Heart right ventricle (tissue), 16 donors: ENCODE data around the gene RAMP1. TPM values are rescaled to one million over a fixed set of nuclear protein-coding genes. Genes with fewer than 3 reads are reported as not detected.

Experiments
- ATAC-seq, 8 donors: fragments of 200-7000 bp; cut with Tn5 transposase; one replicate each; pipeline ENCODE4 v1.9.1; 2020; ENCODE audit warnings: mild to moderate bottlenecking in 8 of 8, moderate library complexity in 8 of 8, moderate number of reproducible peaks in 1 of 8
- DNase-seq, 2 donors: peaks; one replicate each; pipeline ENCODE4 v3.0.0-alpha.2; 2020
- H3K27ac ChIP-seq, 10 donors: fragments of 200-600 bp; sonication (generic) in 2 of 10; one replicate each; pipeline versions ENCODE4 v1.5.0 to v1.8.0; 2020 to 2022; ENCODE audit warnings: mild to moderate bottlenecking in 3 of 10
- H3K27me3 ChIP-seq, 7 donors: fragments of 200-600 bp; one replicate each; pipeline ENCODE4 v1.8.0; 2021 to 2022; ENCODE audit warnings: mild to moderate bottlenecking in 2 of 7
- H3K36me3 ChIP-seq, 9 donors: fragments of 200-600 bp; sonication (generic) in 1 of 9; one replicate each; pipeline versions ENCODE4 v1.5.0 to v1.8.0; 2020 to 2022; ENCODE audit warnings: mild to moderate bottlenecking in 2 of 9
- H3K4me1 ChIP-seq, 9 donors: fragments of 200-600 bp; sonication (generic) in 1 of 9; one replicate each; pipeline versions ENCODE4 v1.5.0 to v1.8.0; 2020 to 2022; ENCODE audit warnings: mild to moderate bottlenecking in 4 of 9
- H3K4me3 ChIP-seq, 10 donors: fragments of 200-600 bp; sonication (generic) in 2 of 10; one replicate each; pipeline versions ENCODE4 v1.5.0 to v1.8.0; 2020 to 2022; ENCODE audit warnings: mild to moderate bottlenecking in 7 of 10, moderate library complexity in 2 of 10
- H3K9me3 ChIP-seq, 11 donors: fragments of 200-600 bp in 10 of 11; sonication (generic) in 2 of 11; one replicate each; pipeline versions ENCODE4 v1.5.0 to v1.8.0; 2013 to 2022; ENCODE audit warnings: mild to moderate bottlenecking in 2 of 11, control low read depth in 1 of 11, moderate library complexity in 1 of 11
- CTCF ChIP-seq, 9 donors: fragments of 200-600 bp; sonication (generic) in 2 of 9; IDR thresholded peaks; one replicate each; pipeline versions ENCODE4 v1.5.0 to v1.8.0; 2021 to 2022; ENCODE audit warnings: antibody characterized with exemption in 9 of 9, mild to moderate bottlenecking in 5 of 9, moderate library complexity in 1 of 9
- WGBS, 2 donors: extraction: QIAGEN DNeasy Blood & Tissue Kit; methylation state at CpG; one replicate each; pipeline ENCODE4 v1.1.7; 2013; ENCODE audit warnings: inconsistent platforms in 1 of 2; 5-methylcytosine and 5-hydroxymethylcytosine counted together
- intact Hi-C, 10 donors: fragments of 100-400 bp; cut with DNase I; formaldehyde crosslinking; loops; one replicate each; pipeline versions ENCODE4 v1.11.1 to v1.14.2; 2022
- polyA plus RNA-seq, 2 donors: library from polyadenylated mRNA; stranded (reverse); fragments of 200-250 nt; gene quantifications; one replicate each; pipeline ENCODE4 v1.2.3, GENCODE V29; 2013
- total RNA-seq, 10 donors: library from RNA; stranded (reverse); fragmentation: NEBNext Ultra II Directional in 3 of 10; extraction: Animal tissue kit (Norgen Biotek cat#: 25700) in 3 of 10; gene quantifications; one replicate each; pipeline versions ENCODE4 v1.2.1 to v1.2.4, GENCODE V29; 2021 to 2023
- donor health status: Arrhythmogenic right ventricular cardiomyopathy.
- donor health status: ischemic (EF 13 %, LVEDD 7.1; RV severe dilation, severe dysfunction).
- donor health status: healthy with polysubstance abuse.
- donor health status: DM: no; HTN: yes; CAD: no.
- donor health status: DM: no; HTN: no; CAD: no.
- donor health status: ischemic (EF 25% LVEDD 6.9; RV normal size, moderate dysfunction).
- donor health status: ischemic (EF 25% LVEDD 5.7; RV mildly dilated, moderate dysfunction).
- donor health status: healthy.
- donor health status: DM: yes; HTN: yes; CAD: no.
- donor health status: Ischemic cardiomyopathy.
- donor health status: ischemic (EF 35%, LVEDD 5.7; RV mildly dilated, moderate dysfunction).
- donor health status: nonischemic (EF 11% LVEDD 7.7; RV severe dilation, severe dysfunction).
- donor health status: DM: yes; HTN: yes; CAD: no.
- donor health status: PGD.
- donor health status: ischemic (EF 29% LVEDD 5.4; RV normal size, mild dysfunction).
- donor health status: nonischemic (EF 23%, LVEDD 6.1; RV moderate dilation, normal function).

Gene RAMP1
- total and polyA plus RNA-seq, 12 donors, result 52.7 to 1,549 (median 178) TPM

- TF ChIP-seq CTCF (IDR thresholded peaks at IDR 0.05), result no peak
- Histone ChIP-seq H3K4me3 (no peak overlapping the region), H3K27ac (no peak overlapping the region), H3K4me1 (peaks cover 0 to 18% (median 8%) of the 10 kb centered on the region in 9 donors), H3K9me3 (no peaks in the 10 kb centered on the region), H3K27me3 (no peaks in the 10 kb centered on the region), H3K36me3 (no peaks in the 10 kb centered on the region)
- intact Hi-C loops, result loop anchor here in 1 of 10 donors (5.0 kb wide), 1 partner anchor 45 kb away; the partner anchor contains the start of gene UBE2F
- peak in 1 of 8 donors; percentile 10 for ATAC-seq
- DNase-seq, result no peak
- WGBS, 2 donors, result 93 to 95% methylated on average over 10 of the region's 10 CpGs
Measured at GRCh38 chr2:237921967-237922492, 62.6 kb downstream of the RAMP1 start.

GRCh38 chr2:237922641-237923361, 63.4 kb downstream of the RAMP1 start:
- H3K4me1 ChIP-seq, result peaks cover 0 to 18% (median 8%) of the 10 kb centered on the region in 9 donors
- ATAC-seq (peak in 6 of 8 donors; percentile 16 to 48 (median 25)), DNase-seq (no peak)
- intact Hi-C loops, result loop anchor here in 2 of 10 donors (1.0 to 5.0 kb wide), 2 partner anchors 44 to 340 kb away; partner anchors contain the start of gene UBE2F (in 1 of the 2)
- H3K27me3 ChIP-seq, result no peaks in the 10 kb centered on the region
- WGBS, 2 donors, result 59 to 69% methylated on average over 13 of the region's 13 CpGs
- H3K4me3 ChIP-seq, result peak overlapping the region in 4 of 10 donors; percentile 38 to 47 (median 44)
- H3K27ac ChIP-seq, result peak overlapping the region in 7 of 10 donors; percentile 18 to 58 (median 39)
- no peaks in the 10 kb centered on the region for H3K9me3 ChIP-seq
- no peak for TF ChIP-seq CTCF (IDR thresholded peaks at IDR 0.05)
- no peaks in the 10 kb centered on the region for H3K36me3 ChIP-seq

- peaks cover 0 to 18% (median 8%) of the 10 kb centered on the region in 9 donors for H3K4me1 ChIP-seq
- H3K27ac ChIP-seq, result peak overlapping the region in 8 of 10 donors; percentile 12 to 58 (median 38)
- no peaks in the 10 kb centered on the region for H3K27me3 ChIP-seq
- peak; percentile 87 to 94 (median 92) for ATAC-seq
- intact Hi-C loops, result loop anchor here in 2 of 10 donors (1.0 to 5.0 kb wide), 2 partner anchors 44 to 340 kb away; partner anchors contain the start of gene UBE2F (in 1 of the 2)
- H3K9me3 ChIP-seq, result no peaks in the 10 kb centered on the region
- H3K36me3 ChIP-seq, result no peaks in the 10 kb centered on the region
- DNase-seq, result peak; percentile 67 to 84
- H3K4me3 ChIP-seq, result peak overlapping the region in 7 of 10 donors; percentile 28 to 47 (median 40)
- 13 to 16% methylated on average over 33 of the region's 33 CpGs for WGBS, 2 donors
- peak; percentile 95 to 99 (median 98) for TF ChIP-seq CTCF (IDR thresholded peaks at IDR 0.05)
Measured at GRCh38 chr2:237923481-237924163, 64.2 kb downstream of the RAMP1 start.

- Histone ChIP-seq H3K27ac (no peak overlapping the region), H3K4me3 (no peak overlapping the region), H3K36me3 (no peaks in the 10 kb centered on the region), H3K4me1 (peaks cover 0 to 18% (median 8%) of the 10 kb centered on the region in 9 donors), H3K27me3 (no peaks in the 10 kb centered on the region), H3K9me3 (no peaks in the 10 kb centered on the region)
- no peak for TF ChIP-seq CTCF (IDR thresholded peaks at IDR 0.05)
- no peak for DNase-seq
- intact Hi-C loops, result loop anchor here in 1 of 10 donors (5.0 kb wide), 1 partner anchor 43 kb away; the partner anchor contains the start of gene UBE2F
- WGBS, 2 donors, result 94 to 96% methylated on average over 14 of the region's 14 CpGs
- no peak for ATAC-seq
Measured at GRCh38 chr2:237924164-237924534, 64.7 kb downstream of the RAMP1 start.
